Vagina (tissue), 2 donors: ENCODE data around the gene NIFK.

Experiments used
- POLR2A ChIP-seq, 2 donors: fragments of 450-650 bp; IDR thresholded peaks; one replicate each; pipeline ENCODE4 v1.6.1; 2017; ENCODE audit warnings: antibody characterized with exemption in 2 of 2, mild to moderate bottlenecking in 2 of 2, moderate library complexity in 2 of 2
- TF ChIP-seq, protein P1 (sequence below), 3 experiments: fragments of 450-650 bp in 2 of 3; fragments of 200-600 bp in 1 of 3; sonication (generic) in 1 of 3; IDR thresholded peaks; one replicate each; pipeline ENCODE4 v1.5.1; 2017 to 2019; ENCODE audit warnings: antibody characterized with exemption in 3 of 3, mild to moderate bottlenecking in 2 of 3, moderate library complexity in 2 of 3

DNA sequence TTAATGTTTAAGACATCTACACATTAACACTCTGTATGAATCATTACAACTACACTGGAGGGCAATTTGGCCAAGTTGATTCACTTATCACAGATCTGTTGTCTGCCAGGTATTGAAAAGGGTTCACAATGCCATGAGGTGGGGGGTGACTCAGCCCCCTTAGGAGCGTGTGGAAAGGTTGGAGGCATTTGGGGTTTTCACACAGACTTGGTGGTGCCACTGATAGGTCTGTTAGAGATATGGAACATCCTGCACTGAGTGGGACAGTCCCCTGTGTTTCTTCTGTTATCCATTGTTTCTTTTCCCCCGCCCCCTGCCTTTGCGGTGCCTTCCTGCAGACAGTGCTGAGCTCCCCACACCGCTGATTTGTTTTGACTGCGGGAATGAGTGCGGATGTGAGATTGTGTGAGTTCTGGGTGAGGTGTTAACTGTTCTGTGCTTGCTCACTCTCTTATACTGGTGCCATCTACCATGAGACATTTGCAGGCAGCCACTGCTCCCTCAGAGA, 9.4 kb upstream of the NIFK start:
- TF ChIP-seq, protein P1, sequence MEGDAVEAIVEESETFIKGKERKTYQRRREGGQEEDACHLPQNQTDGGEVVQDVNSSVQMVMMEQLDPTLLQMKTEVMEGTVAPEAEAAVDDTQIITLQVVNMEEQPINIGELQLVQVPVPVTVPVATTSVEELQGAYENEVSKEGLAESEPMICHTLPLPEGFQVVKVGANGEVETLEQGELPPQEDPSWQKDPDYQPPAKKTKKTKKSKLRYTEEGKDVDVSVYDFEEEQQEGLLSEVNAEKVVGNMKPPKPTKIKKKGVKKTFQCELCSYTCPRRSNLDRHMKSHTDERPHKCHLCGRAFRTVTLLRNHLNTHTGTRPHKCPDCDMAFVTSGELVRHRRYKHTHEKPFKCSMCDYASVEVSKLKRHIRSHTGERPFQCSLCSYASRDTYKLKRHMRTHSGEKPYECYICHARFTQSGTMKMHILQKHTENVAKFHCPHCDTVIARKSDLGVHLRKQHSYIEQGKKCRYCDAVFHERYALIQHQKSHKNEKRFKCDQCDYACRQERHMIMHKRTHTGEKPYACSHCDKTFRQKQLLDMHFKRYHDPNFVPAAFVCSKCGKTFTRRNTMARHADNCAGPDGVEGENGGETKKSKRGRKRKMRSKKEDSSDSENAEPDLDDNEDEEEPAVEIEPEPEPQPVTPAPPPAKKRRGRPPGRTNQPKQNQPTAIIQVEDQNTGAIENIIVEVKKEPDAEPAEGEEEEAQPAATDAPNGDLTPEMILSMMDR (IDR thresholded peaks at IDR 0.05): no peak
- TF ChIP-seq POLR2A (IDR thresholded peaks at IDR 0.05): no peak
